HL-60 (cell line): ENCODE data around the gene ZNF439.

ENCODE experiments used
- POLR2AphosphoS5 ChIP-seq: IDR thresholded peaks from 2 replicates; pipeline ENCODE4 v1.6.1; 2012; ENCODE audit warnings: low read depth
- TF ChIP-seq, protein P1 (sequence below): IDR thresholded peaks from one replicate; pipeline ENCODE4 v1.5.1; 2011; ENCODE audit warnings: low read length, control low read depth, inconsistent platforms; ENCODE audit not compliant: insufficient read depth
- TF ChIP-seq, protein P2 (sequence below): IDR thresholded peaks from 2 replicates; pipeline ENCODE4 v1.6.1; 2012; ENCODE audit warnings: low read depth; ENCODE audit not compliant: insufficient replicate concordance

DNA sequence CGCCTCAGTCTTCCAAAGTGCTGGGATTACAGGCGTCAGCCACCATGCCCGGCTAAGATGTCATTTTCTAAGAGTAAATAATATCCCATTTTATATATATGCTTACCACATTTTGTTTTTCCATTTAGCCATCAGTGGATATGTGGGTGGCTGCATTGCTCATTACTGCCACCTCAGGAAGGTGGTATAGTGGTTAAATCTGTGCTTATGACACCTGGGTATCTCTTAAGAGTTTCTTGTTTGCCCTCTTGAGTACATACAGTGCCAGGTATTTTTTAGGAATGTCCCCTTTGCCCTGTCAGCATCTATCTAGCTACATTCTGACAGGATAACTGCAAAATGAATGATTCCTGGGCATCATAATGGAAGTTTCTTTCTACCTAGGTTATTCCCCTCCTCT lies 53.7 kb downstream of the ZNF439 start:
- TF ChIP-seq, protein P1, sequence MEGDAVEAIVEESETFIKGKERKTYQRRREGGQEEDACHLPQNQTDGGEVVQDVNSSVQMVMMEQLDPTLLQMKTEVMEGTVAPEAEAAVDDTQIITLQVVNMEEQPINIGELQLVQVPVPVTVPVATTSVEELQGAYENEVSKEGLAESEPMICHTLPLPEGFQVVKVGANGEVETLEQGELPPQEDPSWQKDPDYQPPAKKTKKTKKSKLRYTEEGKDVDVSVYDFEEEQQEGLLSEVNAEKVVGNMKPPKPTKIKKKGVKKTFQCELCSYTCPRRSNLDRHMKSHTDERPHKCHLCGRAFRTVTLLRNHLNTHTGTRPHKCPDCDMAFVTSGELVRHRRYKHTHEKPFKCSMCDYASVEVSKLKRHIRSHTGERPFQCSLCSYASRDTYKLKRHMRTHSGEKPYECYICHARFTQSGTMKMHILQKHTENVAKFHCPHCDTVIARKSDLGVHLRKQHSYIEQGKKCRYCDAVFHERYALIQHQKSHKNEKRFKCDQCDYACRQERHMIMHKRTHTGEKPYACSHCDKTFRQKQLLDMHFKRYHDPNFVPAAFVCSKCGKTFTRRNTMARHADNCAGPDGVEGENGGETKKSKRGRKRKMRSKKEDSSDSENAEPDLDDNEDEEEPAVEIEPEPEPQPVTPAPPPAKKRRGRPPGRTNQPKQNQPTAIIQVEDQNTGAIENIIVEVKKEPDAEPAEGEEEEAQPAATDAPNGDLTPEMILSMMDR = no peak
- no peak for TF ChIP-seq POLR2AphosphoS5
- TF ChIP-seq, protein P2, sequence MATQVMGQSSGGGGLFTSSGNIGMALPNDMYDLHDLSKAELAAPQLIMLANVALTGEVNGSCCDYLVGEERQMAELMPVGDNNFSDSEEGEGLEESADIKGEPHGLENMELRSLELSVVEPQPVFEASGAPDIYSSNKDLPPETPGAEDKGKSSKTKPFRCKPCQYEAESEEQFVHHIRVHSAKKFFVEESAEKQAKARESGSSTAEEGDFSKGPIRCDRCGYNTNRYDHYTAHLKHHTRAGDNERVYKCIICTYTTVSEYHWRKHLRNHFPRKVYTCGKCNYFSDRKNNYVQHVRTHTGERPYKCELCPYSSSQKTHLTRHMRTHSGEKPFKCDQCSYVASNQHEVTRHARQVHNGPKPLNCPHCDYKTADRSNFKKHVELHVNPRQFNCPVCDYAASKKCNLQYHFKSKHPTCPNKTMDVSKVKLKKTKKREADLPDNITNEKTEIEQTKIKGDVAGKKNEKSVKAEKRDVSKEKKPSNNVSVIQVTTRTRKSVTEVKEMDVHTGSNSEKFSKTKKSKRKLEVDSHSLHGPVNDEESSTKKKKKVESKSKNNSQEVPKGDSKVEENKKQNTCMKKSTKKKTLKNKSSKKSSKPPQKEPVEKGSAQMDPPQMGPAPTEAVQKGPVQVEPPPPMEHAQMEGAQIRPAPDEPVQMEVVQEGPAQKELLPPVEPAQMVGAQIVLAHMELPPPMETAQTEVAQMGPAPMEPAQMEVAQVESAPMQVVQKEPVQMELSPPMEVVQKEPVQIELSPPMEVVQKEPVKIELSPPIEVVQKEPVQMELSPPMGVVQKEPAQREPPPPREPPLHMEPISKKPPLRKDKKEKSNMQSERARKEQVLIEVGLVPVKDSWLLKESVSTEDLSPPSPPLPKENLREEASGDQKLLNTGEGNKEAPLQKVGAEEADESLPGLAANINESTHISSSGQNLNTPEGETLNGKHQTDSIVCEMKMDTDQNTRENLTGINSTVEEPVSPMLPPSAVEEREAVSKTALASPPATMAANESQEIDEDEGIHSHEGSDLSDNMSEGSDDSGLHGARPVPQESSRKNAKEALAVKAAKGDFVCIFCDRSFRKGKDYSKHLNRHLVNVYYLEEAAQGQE = no peak
